Activated naive CD4-positive, alpha-beta T cell (primary cell): ENCODE results near the gene SOCS7.

ENCODE experiments used
- DNase-seq, 4 experiments: peaks; one replicate each; lab custom pipeline; 2025; lab: John Stamatoyannopoulos, UW

SOCS7 gene

DNA sequence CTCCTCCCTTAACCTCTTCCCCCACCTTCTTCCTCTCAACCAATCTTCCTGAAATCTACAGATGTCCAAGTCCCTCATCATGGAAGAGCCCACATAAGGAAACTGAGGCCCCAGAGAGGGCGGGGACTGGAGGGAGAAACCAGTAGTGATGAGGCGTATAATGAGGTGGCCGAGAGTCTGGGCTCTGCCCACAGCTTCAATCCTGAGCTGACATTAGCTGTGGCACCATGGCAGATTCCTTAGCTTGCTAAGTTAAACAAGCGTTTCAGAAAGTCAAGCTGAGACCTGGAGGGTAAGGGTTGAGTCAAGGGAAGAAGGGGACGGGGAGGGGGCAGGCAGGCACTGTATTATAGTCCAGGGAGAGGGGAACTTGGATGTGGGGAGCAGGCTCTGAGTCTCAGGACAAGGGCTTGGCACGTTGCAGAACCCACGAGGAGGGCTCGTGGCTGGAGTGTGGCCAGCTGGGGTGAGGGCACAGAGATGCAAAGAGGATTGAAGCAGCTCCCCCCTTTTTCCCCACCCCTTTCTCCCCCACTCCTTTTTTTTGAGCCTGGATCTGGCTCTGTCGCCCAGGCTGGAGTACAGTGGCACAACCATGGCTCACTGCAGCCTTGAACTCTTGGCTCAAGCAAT, 89.9 kb downstream of the SOCS7 start:
- DNase-seq: no peak

DNA sequence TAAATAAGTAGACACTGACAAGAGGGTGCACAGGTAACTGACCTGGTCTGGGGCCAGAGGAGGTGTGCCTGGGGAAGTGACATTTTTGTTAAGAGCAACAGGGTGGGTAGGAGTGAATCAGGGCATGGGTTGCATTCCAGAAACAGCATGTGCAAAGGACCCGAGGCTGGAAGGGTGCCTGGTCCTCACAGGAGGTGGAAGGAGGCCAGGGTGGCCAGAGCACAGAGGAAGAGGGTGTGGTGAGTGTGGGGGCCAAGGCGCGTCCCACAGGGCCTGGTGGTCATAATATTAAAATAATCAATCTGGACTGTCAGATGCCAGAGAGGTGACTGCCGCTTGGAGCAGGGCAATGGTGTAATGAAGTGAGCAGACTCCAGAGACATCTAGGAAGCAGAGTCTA, 90.9 kb downstream of the SOCS7 start:
- DNase-seq: no peak

DNA sequence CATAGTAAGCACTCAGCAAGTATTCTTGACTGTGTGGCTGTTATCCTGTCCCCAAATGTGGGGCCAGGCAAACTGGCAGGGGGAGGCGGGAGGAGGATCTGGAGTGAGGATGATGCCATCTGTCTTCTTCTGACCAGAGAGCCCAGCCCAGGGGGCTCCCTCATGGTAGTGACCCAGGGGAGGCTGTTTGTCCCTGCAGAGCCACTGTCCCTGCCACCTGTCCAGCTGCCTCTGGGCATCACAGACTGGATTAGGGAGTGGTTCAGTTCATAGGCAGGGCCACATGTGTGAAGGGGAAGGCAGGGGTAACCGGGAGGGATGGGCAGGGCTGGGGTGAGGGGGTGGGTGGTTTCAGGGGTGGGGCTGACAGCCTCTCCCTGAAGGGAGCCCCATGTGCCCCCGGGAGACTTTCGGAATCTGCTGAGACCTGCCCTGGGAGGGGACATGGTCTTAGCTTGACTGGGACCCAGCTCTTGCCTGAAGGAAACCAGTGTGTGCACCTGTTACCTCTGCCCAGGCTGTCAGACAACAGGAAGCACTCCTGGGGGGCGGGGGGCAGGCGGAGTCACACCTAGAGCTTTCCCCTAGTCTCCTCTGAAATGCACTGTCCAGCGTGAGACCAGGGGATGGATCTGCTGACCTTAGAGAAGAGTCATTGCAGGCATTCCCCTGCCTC, 91.8 kb downstream of the SOCS7 start:
- no peak for DNase-seq

DNA sequence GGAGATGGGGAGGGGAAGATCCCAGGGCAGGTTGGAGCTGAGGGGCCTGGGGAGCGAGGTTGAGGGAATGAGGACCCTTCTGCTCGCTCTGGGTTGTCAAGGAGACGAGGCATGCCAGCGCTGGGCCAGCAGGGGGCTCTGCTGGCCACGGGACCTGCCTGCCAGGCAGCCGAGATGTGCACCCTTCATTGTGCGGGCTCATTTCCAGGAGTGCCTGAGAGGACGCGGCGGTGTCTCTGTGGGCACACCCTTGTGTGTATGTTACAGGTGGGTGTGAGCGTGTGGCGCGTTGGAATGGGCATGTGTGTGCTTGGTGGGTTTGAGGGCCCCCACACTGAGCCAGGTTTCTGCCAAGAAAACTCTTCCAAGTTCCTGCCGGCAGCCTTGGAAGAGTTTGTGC, 92.5 kb downstream of the SOCS7 start:
- DNase-seq: peak in 3 of 4 experiments; percentile 15 to 41 (median 16)

DNA sequence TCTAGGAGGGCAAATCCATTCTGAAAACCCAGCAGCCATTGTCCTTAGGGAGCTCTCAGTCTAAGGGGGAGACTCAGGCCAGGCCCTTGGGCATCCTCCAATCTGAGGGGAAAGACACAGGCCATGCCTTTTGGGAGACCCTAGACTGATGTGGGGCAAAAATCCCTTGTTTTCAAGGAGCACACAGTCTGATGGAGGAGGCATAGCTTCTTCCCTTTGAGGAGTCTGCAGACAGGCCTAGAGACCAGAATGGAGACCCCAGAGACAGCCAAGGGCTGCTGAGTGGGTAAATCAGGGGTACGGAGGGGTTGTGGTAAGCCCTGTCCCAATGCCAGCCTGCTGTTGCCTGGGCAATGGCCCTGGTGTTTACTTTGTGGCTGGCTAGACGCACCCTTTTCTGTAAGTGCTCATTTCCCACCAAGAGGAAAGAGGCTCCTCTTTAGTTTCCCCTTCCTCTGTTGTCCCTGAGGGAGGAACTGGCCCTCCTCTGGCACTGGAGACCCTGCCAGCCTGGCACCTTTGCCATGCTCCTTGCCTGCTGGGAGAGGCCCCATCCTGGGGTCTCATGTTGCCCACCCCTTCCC, 96.0 kb downstream of the SOCS7 start:
- DNase-seq: no peak

DNA sequence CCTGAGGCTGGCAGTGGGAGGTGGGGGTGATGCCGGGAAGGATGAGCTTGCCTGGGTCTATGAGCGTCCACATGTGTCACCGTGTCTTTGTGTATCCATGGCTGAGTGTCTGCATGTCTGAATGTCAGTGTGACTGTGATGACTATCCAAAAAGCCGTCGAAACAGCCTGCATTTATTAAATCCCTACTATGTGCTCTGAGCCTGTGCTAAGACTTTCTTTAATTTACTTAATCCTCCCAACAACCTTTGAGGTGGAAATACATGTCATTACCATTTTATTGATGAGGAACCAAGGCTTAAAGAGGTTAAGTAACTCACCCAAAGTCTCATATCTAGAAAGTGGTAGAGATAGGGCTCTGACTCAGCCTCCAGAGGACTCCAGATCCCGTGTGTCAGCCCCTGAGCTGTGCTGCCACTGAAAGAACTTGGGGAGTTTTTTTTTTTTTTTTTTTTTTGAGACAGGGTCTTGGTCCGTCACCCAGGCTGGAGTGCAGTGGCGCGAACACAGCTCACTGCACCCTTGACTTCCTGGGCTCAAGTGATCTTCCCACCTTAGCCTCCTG, 96.6 kb downstream of the SOCS7 start:
- no peak for DNase-seq

DNA sequence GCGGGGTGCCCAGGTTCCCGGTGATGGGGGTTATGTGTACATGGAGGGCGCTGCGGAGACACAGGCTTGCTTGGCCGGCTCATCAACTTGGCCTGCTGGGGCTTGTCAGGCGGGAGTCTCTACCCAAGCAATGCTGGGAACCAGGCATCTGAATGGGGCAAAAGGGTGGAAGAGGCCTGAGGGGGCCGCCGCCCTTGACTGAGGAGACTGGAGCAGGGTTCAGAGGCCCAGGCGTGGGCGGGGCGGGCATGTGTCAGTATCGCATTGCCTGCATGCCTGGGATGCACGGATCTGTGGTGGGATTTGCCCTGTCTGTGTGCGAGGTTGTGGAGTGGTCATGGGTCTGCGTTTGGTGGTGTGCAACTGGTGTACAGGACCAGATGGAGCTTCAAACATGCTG, 97.7 kb downstream of the SOCS7 start:
- DNase-seq: no peak

DNA sequence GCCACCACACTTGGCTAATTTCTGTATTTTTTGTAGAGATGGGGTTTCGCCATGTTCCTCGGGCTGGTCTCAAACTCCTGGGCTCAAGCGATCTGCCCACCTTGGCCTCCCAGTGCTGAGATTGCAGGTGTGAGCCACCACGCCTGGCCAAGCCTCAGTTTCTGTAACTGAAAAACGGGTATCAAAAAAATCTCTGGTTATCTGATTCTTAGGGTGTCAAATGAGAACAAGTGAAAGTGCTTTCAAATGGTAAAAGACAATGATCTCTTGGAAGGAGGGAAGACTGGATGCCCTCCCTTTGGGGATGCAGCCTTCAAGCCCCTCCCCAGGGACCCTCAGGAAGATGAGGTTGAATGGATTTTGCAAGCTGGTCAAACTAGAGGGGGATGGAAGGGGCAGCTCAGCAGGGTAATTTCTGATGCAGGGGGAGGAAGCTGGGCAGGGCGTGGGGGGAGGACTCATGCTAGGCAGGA, 98.9 kb downstream of the SOCS7 start:
- DNase-seq: no peak

DNA sequence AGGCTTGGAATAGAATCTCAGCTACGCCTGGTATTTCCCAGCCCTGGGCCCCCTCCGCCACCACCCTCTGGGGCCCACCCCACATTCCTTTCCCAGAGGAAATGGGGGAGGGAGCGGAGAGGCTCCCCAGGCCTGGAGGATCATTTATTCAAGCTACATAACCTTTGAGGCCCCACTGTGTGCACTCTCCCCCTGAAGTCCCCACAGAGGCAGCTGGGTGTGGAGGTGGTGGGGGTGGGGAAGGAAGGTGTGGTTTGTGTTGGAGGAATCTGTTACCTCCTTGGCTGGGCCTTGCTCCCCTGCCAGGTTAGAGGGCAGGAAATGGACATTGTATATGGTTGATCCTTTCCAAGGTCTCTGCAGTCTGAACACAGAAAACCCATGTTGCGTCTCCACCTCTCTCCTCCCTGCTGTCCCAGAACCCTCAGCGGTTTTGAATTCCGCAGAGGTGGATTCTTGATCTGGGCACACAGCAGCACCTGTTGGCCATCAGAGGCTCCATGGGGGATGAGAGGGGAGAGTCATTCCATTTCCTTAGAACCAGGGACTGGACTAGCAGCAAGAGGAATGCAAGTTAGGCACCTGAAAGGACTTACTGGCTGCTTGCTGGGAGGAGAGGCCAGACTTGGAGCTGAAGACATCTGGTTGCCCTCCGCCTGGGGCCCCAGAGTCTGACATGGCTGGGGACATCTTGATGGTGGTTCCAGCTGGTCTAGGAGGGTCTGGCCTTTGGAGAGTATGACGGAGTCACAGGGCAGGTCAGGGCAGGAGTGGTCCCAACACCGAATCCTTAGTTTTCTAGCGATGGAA, 99.6 kb downstream of the SOCS7 start:
- no peak for DNase-seq

DNA sequence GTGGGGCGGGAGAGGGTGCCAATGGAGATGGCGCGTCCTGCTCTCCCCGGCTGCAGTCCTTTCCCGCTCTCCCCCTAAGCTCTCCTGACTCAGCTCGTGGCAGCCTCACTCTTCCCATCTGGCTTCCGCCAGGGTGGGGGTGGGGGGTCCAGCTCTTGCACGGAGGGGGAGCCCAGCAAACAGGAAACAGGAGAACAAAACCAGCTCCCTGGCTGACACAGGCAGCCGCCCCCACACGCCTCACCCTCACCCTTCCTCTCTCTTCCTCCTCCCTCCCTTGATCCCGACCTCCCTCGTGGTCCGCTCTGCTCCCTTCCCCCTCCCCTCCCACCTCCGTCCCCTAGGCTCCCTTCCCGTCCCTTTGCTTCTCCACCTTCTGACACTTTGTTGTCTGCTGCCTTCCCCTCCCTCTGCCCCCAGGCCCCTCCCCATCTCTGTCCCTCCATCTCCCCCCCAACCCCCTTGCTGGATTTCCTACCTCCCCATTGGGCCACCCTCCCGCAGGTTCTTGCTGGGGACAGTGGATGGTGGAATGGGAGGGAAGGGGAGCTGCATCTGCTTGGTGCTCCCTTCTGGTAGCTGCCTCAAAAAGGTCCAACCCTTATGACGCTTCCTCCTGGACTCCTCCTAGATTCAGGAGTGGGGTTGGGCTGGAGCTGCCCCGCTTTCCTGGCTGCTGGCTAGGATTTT, 100.3 kb downstream of the SOCS7 start:
- no peak for DNase-seq

DNA sequence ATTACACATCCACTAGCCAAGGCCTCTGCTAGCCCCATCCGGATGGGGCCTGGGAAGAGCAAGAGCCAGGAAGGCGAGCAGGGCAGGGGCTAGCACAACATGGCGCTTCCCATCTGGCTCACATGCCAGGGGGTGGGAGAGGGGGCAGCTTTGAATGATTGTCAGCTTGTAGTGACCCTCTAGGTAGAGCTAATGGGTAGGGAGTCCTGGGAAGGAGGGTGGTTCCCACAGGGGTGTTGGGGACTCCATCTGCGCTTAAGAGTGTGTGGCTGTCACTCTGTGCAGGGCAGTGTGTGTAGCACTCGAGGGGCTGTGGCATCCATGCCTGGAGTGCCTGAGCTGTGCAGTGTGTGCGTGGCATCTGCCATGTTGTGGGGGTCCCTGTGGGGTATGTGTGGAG, 101.1 kb downstream of the SOCS7 start:
- DNase-seq: no peak

DNA sequence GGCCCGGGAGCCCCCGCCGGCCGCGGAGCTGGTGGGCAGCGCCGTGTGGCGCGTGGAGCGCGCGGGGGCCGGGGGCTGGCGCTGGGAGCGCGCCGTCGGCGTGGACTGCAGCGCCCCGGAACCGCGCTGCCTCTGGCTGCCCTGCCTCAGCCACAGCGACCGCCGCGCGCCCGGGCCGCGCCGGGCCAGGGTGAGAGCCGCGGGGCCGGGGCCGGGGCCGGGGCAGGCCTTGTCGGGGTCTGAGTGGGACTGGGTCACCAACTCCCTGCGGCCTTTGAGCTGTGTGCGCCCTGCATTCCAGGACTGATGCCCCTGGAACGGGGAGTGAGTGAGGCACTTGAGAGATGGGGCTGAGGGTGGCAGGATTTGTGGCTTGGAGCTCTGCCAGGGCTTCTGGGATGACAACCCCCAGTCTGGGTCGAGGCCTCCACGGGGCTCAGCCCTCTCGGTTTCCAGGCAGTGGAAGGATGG, 102.3 kb downstream of the SOCS7 start:
- no peak for DNase-seq

DNA sequence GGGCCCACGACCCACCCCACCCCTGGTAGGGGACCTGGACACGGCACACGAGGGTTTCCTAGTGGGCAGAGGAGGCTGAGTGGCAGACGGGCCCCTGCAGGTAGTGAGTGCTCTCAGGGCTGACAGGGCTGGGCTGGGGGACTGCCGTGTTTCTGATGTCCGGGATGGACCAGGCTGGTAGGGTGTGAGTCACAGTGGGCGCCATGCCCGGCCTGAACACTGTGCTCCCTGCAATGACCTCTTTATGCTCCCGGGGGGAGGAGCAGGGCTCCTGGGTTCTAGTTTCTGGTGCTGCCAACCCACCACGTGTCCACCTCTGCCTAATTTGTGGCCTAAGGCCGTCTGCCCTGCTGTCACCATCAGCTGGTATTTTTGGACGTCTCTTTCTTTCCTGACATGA, 102.9 kb downstream of the SOCS7 start:
- DNase-seq: no peak
